ENCODE results near the gene ZSCAN26.

Gene ZSCAN26

DNA sequence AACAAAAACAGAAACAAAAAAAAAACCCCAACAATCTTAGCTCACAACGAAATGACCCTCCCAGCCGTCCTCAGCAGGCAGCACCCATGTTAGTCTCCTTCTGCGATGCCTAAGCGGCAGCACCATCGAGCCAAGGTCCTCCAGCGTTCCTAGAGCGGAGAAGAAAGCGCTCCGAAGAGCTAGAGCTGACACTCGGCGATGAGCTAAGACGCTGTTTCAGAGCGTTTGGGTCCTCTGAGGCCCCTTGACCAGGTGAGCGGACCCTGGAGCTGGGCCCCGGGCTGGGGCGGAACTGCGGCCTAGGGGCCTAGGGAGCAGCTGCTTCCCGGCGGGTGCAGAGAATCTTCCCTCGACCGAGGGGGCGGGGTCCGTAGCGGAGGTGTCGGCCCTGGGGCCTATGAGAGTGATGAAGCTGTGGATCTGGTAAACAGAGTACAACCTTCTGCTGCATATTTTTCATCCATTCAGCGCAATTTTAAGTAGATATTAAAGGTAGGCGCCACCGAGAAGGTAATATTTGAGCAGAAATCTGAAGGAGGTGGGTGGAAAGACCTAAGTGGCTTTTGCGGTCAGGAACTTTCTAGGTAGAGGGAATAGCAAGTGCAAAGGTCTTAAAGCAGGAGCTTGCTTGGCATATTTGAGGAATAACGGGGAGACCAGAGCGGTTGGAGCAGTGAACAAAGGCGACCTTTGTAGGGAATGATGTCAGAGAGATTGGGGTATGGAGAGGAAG, at the start of gene ZSCAN26:
Gene ZSCAN26, plus strand, starts transcription at position 182 of the 733 bp plus-strand sequence. CDS start 4,777 bp downstream, outside the sequence.
- peak within 1 kb of the TSS; percentile 21 for H3K27ac ChIP-seq (ENCODE audit: low read depth, low read length)

DNA sequence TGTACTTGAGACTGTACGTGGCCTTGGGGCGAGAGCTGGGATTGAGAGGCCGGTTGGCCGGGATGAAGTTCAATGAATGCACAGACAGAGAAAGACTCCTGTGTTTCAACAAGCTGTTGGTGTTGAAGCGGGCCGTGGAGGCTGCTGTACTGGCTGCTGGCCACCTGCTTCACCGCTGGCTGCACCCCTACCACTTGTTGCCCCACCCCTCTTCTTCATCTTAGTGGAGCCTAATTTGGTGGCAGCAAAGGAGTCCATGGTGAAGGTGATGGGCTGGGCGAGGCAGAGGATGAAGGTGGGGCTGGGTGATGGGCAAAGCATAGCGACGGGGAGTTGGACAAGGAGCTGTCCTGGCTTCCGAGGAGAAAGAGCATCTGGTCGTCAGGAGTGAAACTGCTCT, 49.1 kb upstream of the ZSCAN26 start:
- Histone ChIP-seq H3K4me2 (ENCODE audit: low read length) (peak overlapping the region; percentile 53; the same call in 1 of the 2 replicates), H3K9me2 (replicated peaks; ENCODE audit: control insufficient read depth, low read length) (no peaks in the 10 kb centered on the region), H3K4me3 (ENCODE audit: low read length) (no peak overlapping the region), H3F3A (ENCODE audit: control insufficient read depth, insufficient read depth) (0 out of 2 replicates have a peak, but pooled peaks cover 8% of the 10 kb centered on the region), H3K36me3 (ENCODE audit: control insufficient read depth, low read length) (no peaks in the 10 kb centered on the region), H3K79me2 (ENCODE audit: control insufficient read depth, low read length) (no peaks in the 10 kb centered on the region), H3K9me3 (ENCODE audit: control insufficient read depth, insufficient read depth, low read length) (no peaks in the 10 kb centered on the region), H3K4me1 (ENCODE audit: control insufficient read depth, low read length) (peaks cover 11% of the 10 kb centered on the region), H3K27ac (ENCODE audit: low read depth, low read length) (no peak overlapping the region), H3K27me3 (ENCODE audit: control insufficient read depth, low read length) (peaks cover 17% of the 10 kb centered on the region), H4K20me1 (ENCODE audit: control insufficient read depth, insufficient read depth, low read depth, low read length) (no peaks in the 10 kb centered on the region)
- TF ChIP-seq, protein P1, sequence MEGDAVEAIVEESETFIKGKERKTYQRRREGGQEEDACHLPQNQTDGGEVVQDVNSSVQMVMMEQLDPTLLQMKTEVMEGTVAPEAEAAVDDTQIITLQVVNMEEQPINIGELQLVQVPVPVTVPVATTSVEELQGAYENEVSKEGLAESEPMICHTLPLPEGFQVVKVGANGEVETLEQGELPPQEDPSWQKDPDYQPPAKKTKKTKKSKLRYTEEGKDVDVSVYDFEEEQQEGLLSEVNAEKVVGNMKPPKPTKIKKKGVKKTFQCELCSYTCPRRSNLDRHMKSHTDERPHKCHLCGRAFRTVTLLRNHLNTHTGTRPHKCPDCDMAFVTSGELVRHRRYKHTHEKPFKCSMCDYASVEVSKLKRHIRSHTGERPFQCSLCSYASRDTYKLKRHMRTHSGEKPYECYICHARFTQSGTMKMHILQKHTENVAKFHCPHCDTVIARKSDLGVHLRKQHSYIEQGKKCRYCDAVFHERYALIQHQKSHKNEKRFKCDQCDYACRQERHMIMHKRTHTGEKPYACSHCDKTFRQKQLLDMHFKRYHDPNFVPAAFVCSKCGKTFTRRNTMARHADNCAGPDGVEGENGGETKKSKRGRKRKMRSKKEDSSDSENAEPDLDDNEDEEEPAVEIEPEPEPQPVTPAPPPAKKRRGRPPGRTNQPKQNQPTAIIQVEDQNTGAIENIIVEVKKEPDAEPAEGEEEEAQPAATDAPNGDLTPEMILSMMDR (IDR thresholded peaks at IDR 0.05; ENCODE audit: low read depth, low read length, poor library complexity, severe bottlenecking) = no peak
- TF ChIP-seq EZH2phosphoT487 (IDR thresholded peaks at IDR 0.05; ENCODE audit: borderline replicate concordance, low read length) = no peak

More for the DNA sequence above, at the start of gene ZSCAN26:
- H3K4me3 ChIP-seq (ENCODE audit: low read length) = peak within 1 kb of the TSS; percentile 81
- peaks cover 6% of the 10 kb centered on the region for H3K79me2 ChIP-seq (ENCODE audit: control insufficient read depth, low read length)
- H4K20me1 ChIP-seq (ENCODE audit: control insufficient read depth, insufficient read depth, low read depth, low read length) = no peaks in the 10 kb centered on the region
- no peaks in the 10 kb centered on the region for H3F3A ChIP-seq (ENCODE audit: control insufficient read depth, insufficient read depth)
- no peak for TF ChIP-seq EZH2phosphoT487 (IDR thresholded peaks at IDR 0.05; ENCODE audit: borderline replicate concordance, low read length)
- TF ChIP-seq, protein P1 (IDR thresholded peaks at IDR 0.05; ENCODE audit: low read depth, low read length, poor library complexity, severe bottlenecking) = no peak
- H3K9me3 ChIP-seq (ENCODE audit: control insufficient read depth, insufficient read depth, low read length) = no peaks in the 10 kb centered on the region
- peaks cover 22% of the 10 kb centered on the region for H3K4me1 ChIP-seq (ENCODE audit: control insufficient read depth, low read length)
- peak within 1 kb of the TSS; percentile 77 for H3K4me2 ChIP-seq (ENCODE audit: low read length)
- H3K9me2 ChIP-seq (replicated peaks; ENCODE audit: control insufficient read depth, low read length) = no peaks in the 10 kb centered on the region
- H3K36me3 ChIP-seq (ENCODE audit: control insufficient read depth, low read length) = peaks cover 4% of the 10 kb centered on the region; the same call in 1 of the 2 replicates
- no peaks in the 10 kb centered on the region for H3K27me3 ChIP-seq (ENCODE audit: control insufficient read depth, low read length)

DNA sequence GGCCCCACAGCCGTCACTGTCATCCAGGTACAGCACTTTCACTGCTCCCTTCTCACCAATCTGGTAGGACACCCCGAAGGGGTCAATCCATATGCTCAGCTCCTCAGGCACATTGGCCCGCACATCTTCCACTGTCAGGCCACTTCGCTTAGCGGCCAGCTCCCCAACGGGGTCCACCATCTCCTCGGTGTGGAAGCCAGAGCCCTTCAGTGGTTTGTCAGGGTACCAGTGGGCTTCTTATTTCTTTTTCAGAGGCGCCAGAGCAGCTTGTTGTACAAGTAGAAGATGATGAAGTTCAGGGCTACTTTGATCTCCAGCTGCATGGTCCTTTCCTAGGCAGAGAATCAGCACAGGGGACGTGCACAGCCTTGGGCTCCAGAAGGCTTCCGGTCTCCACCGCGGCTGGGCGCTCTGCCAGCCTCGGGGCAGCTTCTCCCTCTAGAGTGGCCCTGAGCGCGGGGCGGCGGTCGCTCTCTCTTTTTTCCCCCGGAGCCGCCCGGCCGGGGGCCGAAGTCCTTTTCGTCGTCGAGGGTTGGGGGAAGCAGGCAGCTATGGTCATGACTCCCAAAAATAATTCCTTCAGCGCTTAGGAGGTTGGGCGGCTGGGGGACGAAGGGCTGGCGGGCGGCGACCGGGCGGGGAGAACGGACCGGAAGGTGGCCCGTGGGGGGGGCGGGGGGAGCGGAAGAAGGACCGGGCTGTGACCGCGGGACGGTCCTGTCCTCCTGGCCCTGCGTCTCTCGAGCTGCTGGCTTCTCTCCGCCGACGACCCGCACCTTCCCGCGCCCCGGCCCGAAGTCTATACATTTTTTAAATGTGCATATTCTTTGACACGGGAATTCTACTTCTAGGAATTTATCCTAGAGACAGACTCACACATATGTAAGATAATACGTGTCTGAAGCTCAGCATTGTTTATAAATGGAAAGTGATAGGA, 48.4 kb upstream of the ZSCAN26 start:
- H3K27ac ChIP-seq (ENCODE audit: low read depth, low read length) = no peak overlapping the region
- peak overlapping the region; percentile 53 for H3K4me2 ChIP-seq (ENCODE audit: low read length)
- H3K36me3 ChIP-seq (ENCODE audit: control insufficient read depth, low read length) = no peaks in the 10 kb centered on the region
- 0 out of 2 replicates have a peak, but pooled peaks cover 6% of the 10 kb centered on the region for H3F3A ChIP-seq (ENCODE audit: control insufficient read depth, insufficient read depth)
- H4K20me1 ChIP-seq (ENCODE audit: control insufficient read depth, insufficient read depth, low read depth, low read length) = no peaks in the 10 kb centered on the region
- peak overlapping the region; percentile 57 for H3K4me3 ChIP-seq (ENCODE audit: low read length)
- H3K79me2 ChIP-seq (ENCODE audit: control insufficient read depth, low read length) = no peaks in the 10 kb centered on the region
- no peaks in the 10 kb centered on the region for H3K9me2 ChIP-seq (replicated peaks; ENCODE audit: control insufficient read depth, low read length)
- peaks cover 6% of the 10 kb centered on the region; the same call in 1 of the 2 replicates for H3K4me1 ChIP-seq (ENCODE audit: control insufficient read depth, low read length)
- peaks cover 16% of the 10 kb centered on the region for H3K27me3 ChIP-seq (ENCODE audit: control insufficient read depth, low read length)
- TF ChIP-seq, protein P1 (IDR thresholded peaks at IDR 0.05; ENCODE audit: low read depth, low read length, poor library complexity, severe bottlenecking) = no peak
- TF ChIP-seq EZH2phosphoT487 (IDR thresholded peaks at IDR 0.05; ENCODE audit: borderline replicate concordance, low read length) = no peak
- H3K9me3 ChIP-seq (ENCODE audit: control insufficient read depth, insufficient read depth, low read length) = no peaks in the 10 kb centered on the region

Measured in DOHH2 (cell line).